D341Med (cell line): ENCODE measurements around the gene ANKRD28.
A peak's percentile ranks its signal among the peaks of the same experiment; 100 is the strongest.
"Not testable (repeated sequence)": the region's sequence is repeated elsewhere in the genome, so short reads cannot be mapped to it uniquely, and the experiment has no call there.

Experiments used
- DNase-seq: peaks from one replicate; pipeline ENCODE4 v3.0.0; 2012; ENCODE audit warnings: low spot score

ANKRD28 gene

DNA sequence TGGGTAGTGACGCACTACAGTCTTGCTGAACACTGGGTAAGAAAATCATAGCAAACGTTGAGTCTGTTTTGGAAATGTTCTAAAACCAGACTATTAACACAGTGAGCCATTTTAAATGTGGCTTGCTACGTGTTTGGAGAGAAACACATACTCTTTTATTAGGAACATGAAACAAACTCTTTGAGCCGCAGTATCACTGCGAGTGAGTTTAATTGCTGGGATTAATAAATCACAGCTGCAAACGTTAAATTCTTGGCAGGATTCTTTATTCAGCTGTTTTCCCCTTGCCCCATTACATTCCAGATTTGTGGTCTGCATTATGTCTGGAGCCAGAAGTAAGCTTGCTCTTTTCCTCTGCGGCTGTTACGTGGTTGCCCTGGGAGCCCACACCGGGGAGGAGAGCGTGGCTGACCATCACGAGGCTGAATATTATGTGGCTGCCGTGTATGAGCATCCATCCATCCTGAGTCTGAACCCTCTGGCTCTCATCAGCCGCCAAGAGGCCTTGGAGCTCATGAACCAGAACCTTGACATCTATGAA, 162.6 kb downstream of the ANKRD28 start:
- DNase-seq = no peak

- DNase-seq = no peak
These were observed 163.1 kb downstream of the ANKRD28 start for GRCh38 chr3:15634671-15635070.

DNA sequence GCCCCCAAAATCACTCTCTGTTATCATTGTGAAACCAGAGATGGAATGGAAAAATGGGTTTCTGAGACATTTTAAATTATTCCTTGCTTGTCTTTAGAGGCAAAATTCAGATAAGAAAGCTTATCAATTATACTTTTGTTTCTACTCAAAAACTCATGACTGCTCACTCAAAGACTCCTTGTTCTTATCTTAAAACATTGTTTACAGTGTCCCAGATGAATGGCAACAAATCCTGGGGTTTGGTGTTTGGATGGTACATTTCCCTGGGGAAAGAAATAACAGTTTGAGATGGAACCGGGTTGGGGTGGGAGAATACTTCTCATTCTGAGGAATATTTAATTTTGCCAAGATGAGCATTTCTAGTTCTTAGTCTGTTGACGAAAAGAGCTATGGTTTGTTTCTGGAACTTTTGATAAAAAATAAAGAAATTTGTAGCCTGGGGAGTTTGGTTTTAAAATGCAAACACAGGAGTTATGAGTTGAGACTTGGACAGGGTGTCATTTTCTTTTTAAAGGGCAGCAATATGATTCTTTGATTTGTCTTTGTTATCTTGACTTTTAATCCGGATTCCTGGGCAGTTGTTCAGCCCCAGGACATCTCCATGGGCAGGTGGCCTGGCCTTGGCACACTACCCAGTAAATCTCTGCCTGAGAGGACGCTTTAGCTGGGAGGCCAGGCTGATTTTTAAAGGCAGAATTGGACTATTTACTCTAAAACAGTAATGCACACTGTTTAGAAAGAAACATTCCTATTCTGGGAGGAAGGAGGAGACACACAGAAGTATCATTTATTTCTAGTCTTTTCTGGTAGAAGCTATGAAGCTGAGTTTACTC, 163.8 kb downstream of the ANKRD28 start:
- DNase-seq = no peak

DNA sequence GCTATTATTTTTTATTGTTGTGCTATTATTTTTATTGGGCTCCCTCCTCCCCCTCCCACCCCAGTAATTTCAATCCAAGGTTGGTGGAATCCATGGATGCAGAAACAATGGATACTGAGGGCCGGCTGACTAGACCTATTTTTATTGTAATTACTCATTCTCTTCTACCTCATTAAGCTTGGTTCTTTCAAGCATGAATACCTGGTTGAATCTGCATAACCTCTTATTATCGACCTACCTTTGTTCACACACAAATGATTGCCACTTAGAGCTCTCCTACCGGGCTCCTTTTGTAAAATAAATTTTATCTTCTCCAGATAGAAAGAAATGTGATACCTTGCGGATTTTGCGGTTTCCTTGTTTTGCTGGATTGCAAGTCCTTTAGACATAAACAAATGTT, 164.6 kb downstream of the ANKRD28 start:
- DNase-seq = no peak

- no peak for DNase-seq
These were observed 165.6 kb downstream of the ANKRD28 start for GRCh38 chr3:15632212-15632580.

DNA sequence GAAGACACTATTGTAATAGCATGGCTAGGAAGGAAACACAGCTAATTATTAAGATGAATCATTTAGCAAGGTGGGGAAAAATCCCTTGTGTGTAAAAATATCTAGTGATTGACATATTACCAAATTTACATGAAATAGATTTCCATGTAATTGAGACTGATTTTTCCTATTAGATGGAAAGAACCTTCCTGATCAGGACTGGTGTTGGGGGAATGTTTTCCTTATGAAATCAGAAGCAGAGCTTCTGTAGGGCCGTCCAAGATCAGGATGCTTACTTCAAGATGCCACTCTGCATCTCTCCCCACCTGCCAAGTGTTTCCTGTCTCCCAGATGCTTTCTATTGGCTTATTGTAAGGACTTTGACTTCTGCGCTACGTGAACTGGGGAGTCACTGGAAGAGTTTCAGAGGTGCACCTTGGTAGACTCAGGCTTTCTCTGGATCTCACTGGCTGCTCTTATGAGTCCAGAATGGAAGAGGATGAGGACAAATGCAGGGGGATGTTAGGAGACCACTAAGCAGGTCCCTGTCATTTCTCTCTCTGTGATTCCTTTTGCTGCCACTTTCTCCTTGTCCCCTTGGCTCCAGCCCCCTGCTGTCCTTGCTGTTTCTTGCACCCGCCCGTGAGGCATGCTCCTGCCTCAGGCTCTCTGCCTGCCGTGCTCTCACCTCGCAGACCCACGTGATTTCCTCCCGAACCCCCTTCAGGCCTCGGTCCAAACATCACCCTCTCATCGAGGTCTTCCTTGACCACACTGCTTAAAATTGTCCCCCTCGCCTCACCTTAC, 166.2 kb downstream of the ANKRD28 start:
- DNase-seq = no peak

GRCh38 chr3:15630646-15631350, 167.0 kb downstream of the ANKRD28 start:
- no peak for DNase-seq

DNA sequence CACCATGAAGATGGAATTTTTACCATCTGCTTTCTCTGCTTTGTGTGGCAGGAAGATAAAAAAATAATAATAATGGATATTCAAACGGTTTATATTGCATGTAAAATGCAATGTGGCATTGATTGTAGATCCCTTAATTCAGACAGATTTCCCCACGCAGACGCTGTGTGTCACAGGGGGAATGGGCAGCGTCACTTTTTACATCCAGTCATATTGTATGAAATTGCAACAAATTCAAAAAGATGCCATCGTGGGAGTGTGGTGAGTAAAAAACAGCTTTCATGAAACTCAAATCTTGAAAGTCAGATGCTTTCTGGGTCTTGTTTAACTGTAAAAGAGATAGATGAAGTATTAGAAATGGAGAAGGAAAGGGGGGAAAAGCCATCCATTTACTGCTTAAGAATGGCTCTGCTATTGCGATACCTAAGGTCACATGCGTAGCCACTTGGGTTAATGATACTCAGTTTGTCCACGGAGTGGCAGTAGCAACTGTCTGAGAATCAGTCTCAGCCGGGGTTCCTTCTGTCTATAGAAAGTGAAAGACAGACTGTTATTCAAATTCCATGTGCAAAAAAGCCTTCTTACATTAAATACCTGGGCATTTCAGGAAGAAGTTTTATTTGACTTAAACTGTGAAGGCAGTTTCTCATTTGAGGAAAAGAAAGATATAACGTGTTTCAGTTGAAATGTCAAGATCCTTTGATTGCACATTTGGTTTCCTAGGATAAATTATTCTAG, 167.8 kb downstream of the ANKRD28 start:
- DNase-seq = peak; percentile 68

DNA sequence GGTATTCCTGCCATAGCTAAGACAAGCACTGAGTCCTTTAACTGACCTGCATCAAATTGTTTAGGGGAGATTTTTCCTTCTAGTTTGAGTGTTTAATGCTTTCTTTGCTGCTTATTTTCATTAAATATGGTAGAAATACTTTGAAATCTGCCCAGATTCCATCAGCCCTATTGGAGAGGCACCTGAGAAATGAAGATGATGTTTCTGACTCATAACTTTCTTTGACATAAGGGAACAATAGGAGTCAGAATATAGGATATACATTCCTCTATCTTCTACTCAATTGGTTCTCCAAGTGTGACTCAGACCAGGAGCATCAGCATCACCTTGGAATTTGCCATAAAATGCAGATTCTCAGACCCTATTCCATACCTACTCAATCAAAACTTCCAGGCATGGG, 168.8 kb downstream of the ANKRD28 start:
- no peak for DNase-seq

DNA sequence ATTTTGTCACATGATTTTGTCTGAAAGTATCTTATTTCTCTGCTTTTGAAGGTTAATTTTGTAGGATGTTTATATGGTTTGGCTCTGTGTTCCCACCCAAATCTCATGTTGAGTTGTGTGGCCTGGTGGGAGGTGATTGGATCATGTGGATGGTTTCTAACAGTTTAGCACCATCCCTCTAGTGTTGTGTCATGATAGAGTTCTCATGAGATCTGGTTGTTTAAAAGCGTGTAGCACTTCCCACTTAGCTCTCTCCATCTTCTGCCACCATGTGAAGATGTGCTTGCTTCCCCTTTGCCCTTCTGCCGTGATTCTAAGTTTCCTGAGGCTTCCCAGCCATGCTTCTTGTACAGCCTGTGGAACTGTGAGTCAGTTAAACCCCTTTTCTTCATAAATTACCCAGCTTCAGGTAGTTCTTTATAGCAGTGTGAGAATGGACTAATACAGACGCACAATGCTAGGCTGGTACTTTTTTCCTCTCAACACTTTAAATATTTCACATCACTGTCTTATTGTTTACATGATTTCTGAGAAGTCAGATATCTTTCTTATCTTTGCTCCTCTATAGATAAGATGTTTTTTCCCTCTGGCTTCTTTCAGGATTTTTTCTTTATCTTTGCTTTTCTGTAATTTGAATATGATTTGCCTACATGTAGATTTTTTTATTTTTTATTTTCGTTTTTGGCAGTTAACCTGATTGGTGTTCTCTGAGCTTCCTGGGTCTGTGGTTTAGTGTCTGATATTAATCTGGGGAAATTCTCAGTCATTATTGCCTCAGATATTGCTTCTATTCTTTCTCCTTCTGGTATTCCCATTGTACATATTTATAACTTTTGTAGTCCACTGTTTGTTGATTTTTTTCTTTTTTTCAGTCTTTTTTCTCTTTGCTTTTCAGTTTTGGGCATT, 174.0 kb downstream of the ANKRD28 start:
- DNase-seq = no peak

- DNase-seq = not testable (repeated sequence)
These were observed 177.9 kb downstream of the ANKRD28 start for GRCh38 chr3:15619659-15620464.
